HG03103 (cell line): ENCODE measurements around the gene MYO6.
"Not testable (repeated sequence)": the region's sequence is repeated elsewhere in the genome, so short reads cannot be mapped to it uniquely, and the experiment has no call there.

ENCODE experiments used
- ATAC-seq: cut with Tn5 transposase; IDR thresholded peaks from one replicate; pipeline ENCODE4 v1.9.1; 2021; ENCODE audit warnings: low read depth; ENCODE audit not compliant: unreplicated experiment

MYO6 gene

GRCh38 chr6:75880305-75880704, 131.3 kb downstream of the MYO6 start:
- ATAC-seq, result no peak

GRCh38 chr6:75882734-75883133, 133.7 kb downstream of the MYO6 start:
- ATAC-seq, result no peak

- ATAC-seq, result no peak
Observed at GRCh38 chr6:75884822-75885221, 135.8 kb downstream of the MYO6 start.

GRCh38 chr6:75892384-75892783, 143.3 kb downstream of the MYO6 start:
- no peak for ATAC-seq

GRCh38 chr6:75893058-75893775, 144.2 kb downstream of the MYO6 start:
- peak; percentile 85 for ATAC-seq

GRCh38 chr6:75893776-75894152, 144.7 kb downstream of the MYO6 start:
- ATAC-seq, result no peak

GRCh38 chr6:75896526-75896925, 147.5 kb downstream of the MYO6 start:
- no peak for ATAC-seq

- not testable (repeated sequence) for ATAC-seq
Observed at GRCh38 chr6:75900216-75900615, 151.2 kb downstream of the MYO6 start.

- not testable (repeated sequence) for ATAC-seq
Observed at GRCh38 chr6:75905129-75905528, 156.1 kb downstream of the MYO6 start.

GRCh38 chr6:75906871-75907270, 157.8 kb downstream of the MYO6 start:
- no peak for ATAC-seq

- no peak for ATAC-seq
Observed at GRCh38 chr6:75907444-75907843, 158.4 kb downstream of the MYO6 start.

- ATAC-seq, result no peak
Observed at GRCh38 chr6:75913040-75913439, 164.0 kb downstream of the MYO6 start.

- no peak for ATAC-seq
Observed at GRCh38 chr6:75922226-75922625, 173.2 kb downstream of the MYO6 start.

- no peak for ATAC-seq
Observed at GRCh38 chr6:75926293-75927168, 177.5 kb downstream of the MYO6 start.

- no peak for ATAC-seq
Observed at GRCh38 chr6:75931011-75931680, 182.1 kb downstream of the MYO6 start.

GRCh38 chr6:75932067-75932466, 183.0 kb downstream of the MYO6 start:
- ATAC-seq, result peak; percentile 51

GRCh38 chr6:75933387-75933975, 184.4 kb downstream of the MYO6 start:
- ATAC-seq, result no peak

- ATAC-seq, result peak; percentile 66
Observed at GRCh38 chr6:75934643-75935472, 185.8 kb downstream of the MYO6 start.

- peak; percentile 13 for ATAC-seq
Observed at GRCh38 chr6:75935473-75935793, 186.4 kb downstream of the MYO6 start.

GRCh38 chr6:75936682-75937081, 187.6 kb downstream of the MYO6 start:
- ATAC-seq, result no peak
